ENCODE results near the gene BABAM1.
"Not testable (repeated sequence)": the region's sequence is repeated elsewhere in the genome, so short reads cannot be mapped to it uniquely, and the experiment has no call there.

BABAM1 gene

DNA sequence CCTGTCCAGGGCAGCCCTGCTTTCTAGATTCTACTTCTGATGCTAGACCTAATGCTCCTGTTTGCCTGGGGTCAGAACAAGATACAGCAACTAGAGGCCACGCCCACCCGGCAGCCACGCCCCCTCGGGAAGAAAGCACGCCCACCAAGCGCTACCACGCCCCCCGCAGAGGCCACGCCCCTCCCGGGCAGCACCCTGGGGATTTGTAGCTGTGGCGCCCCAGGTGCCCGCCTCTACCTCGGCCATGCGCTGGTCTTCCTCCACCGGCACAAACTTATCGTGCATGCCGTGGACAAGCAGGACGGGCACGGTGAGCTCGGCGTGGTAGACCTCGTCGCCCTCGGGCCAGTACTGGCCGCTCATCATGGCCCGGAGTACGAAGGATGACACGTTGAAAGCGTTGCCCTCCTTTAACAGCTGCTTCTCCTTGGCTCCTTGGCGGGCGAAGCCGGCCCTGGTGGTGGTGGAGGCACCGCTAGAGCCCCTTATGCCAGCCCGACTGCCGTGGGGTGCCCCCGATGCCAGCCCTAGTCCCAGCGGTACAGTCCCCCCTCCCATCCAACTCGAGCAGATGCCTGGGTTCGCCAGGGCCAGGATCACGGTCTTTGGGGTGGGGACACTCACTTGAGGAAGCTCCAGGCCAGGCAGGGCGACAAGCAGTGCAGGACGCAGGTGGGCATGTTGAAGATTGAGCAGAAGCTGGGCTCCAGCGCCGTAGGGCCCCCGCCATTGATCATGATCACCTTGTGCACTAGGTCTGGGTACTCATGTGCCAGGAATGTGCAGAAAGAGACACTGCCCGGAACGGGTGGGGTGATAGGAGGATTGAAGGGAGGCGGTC is 27.0 kb downstream of the BABAM1 start:
- peak overlapping the region; percentile 73 for H3K4me3 ChIP-seq (ENCODE audit: low read length)
- H3K9me3 ChIP-seq (ENCODE audit: insufficient read depth, low read depth, low read length): no peaks in the 10 kb centered on the region
- no peak overlapping the region for H3K9ac ChIP-seq (ENCODE audit: low read depth, low read length)
- peaks cover 5% of the 10 kb centered on the region; the same call in 1 of the 2 replicates for H3K4me1 ChIP-seq (ENCODE audit: insufficient read depth, low read length)
- WGBS: 84% methylated on average over 48 of the region's 48 CpGs
- no peaks in the 10 kb centered on the region for H3K27me3 ChIP-seq (ENCODE audit: insufficient read depth, low read length)
- no peak overlapping the region for H3K27ac ChIP-seq (ENCODE audit: low read depth, low read length)
- H3K36me3 ChIP-seq (ENCODE audit: insufficient read depth, low read length): peaks cover 21% of the 10 kb centered on the region

DNA sequence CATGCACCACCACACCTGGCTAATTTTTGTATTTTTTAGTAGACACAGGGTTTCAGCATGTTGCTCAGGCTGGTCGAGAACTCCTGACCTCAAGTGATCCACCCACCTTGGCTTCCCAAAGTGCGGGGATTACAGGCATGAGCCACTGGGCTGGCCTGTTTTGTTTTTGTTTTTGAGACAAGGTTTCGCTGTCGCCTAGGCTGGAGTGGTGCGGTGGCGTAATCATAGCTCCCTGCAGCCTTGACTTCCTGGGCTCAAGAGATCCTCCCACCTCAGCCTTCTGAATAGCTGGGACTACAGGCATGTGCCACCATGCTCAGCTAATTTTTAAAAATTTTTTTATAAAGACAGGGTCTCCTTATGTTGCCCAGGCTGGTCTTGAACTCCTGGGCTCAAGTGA is 28.3 kb downstream of the BABAM1 start:
- WGBS: over 99% methylated on average over 6 of the region's 6 CpGs
- H3K4me1 ChIP-seq (ENCODE audit: insufficient read depth, low read length); H3K9ac ChIP-seq (ENCODE audit: low read depth, low read length); H3K4me3 ChIP-seq (ENCODE audit: low read length); H3K27ac ChIP-seq (ENCODE audit: low read depth, low read length); H3K27me3 ChIP-seq (ENCODE audit: insufficient read depth, low read length); H3K9me3 ChIP-seq (ENCODE audit: insufficient read depth, low read depth, low read length): not testable (repeated sequence)
- H3K36me3 ChIP-seq (ENCODE audit: insufficient read depth, low read length): peaks cover 23% of the 10 kb centered on the region

DNA sequence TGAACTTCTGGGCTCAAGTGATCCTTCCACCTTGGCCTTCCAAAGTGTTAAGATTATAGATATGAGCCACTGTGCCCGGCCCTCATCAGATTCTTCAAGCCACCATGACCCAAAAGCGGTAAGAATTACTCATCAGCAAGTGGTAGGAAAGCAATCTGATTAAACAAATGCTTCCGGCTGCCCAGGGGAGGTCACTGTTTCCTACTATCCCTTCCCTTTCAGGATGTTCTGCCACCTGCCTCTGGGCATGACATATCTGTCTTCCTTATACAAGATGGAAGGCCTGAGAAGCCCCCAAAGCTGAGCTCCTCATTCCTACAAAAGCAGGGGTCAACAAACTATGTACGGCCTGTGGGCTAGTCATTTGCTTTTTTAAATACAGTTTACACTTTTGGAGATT is 29.0 kb downstream of the BABAM1 start:
- no peak overlapping the region for H3K27ac ChIP-seq (ENCODE audit: low read depth, low read length)
- no peak overlapping the region for H3K9ac ChIP-seq (ENCODE audit: low read depth, low read length)
- H3K4me1 ChIP-seq (ENCODE audit: insufficient read depth, low read length): peaks cover 5% of the 10 kb centered on the region; the same call in 1 of the 2 replicates
- H3K9me3 ChIP-seq (ENCODE audit: insufficient read depth, low read depth, low read length): no peaks in the 10 kb centered on the region
- WGBS: 90% methylated on average over 4 of the region's 4 CpGs
- H3K4me3 ChIP-seq (ENCODE audit: low read length): no peak overlapping the region
- peaks cover 24% of the 10 kb centered on the region for H3K36me3 ChIP-seq (ENCODE audit: insufficient read depth, low read length)
- H3K27me3 ChIP-seq (ENCODE audit: insufficient read depth, low read length): no peaks in the 10 kb centered on the region

DNA sequence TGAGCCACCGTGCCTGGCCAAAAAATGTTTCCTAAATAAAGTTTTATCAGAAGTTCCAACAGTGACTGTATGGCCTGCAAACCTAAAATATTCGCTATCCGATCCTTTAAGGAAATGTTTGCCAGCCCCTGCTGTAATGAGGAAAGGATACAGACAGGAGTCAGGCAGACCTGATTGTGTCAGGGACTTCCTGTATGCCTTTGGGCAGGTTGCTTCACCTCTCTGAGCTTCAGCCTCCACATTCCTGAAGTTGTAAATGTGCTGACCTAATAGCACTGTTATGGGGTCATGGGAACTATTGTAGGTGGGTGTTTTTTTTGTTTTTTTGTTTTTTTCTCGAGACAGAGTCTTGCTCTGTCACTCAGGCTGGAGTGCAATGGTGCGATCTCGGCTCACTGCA is 29.7 kb downstream of the BABAM1 start:
- WGBS: 93% methylated on average over 6 of the region's 6 CpGs
- Histone ChIP-seq H3K27ac (ENCODE audit: low read depth, low read length) (no peak overlapping the region), H3K4me3 (ENCODE audit: low read length) (no peak overlapping the region), H3K27me3 (ENCODE audit: insufficient read depth, low read length) (no peaks in the 10 kb centered on the region), H3K9me3 (ENCODE audit: insufficient read depth, low read depth, low read length) (no peaks in the 10 kb centered on the region), H3K9ac (ENCODE audit: low read depth, low read length) (no peak overlapping the region), H3K4me1 (ENCODE audit: insufficient read depth, low read length) (peaks cover 6% of the 10 kb centered on the region), H3K36me3 (ENCODE audit: insufficient read depth, low read length) (peaks cover 27% of the 10 kb centered on the region)

DNA sequence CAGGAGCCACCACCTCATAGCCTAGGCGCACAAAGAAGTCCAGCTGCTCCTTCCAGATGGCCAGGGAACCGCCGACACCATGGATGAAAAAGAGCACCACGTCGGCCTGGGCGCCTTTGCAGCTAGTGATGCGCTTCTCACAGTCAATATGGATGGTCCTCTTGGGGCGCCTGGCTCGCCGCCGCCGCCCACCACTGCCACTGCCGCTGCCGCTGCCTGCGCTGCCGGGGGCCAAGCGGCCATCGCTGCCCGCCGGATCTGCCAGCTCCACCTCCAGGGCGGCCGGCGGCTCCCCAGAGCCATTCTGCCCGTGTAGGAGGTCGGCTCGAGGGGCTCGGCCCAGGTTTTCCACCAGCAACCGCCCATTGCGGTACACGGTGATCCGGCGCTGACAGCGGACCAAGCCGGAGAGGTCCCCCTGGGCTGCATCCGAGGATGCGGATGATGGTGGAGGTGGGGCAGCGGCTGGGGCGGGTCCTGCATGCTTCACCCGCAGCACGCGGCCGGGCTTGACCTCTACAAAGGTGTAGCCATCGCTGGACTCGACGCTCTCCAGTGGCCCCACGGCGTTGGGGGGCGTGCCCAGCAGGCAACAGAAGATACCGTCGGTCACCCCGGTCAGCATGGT is 33.9 kb downstream of the BABAM1 start:
- WGBS: 95% methylated on average over 51 of the region's 51 CpGs
- peaks cover 22% of the 10 kb centered on the region for H3K36me3 ChIP-seq (ENCODE audit: insufficient read depth, low read length)

DNA sequence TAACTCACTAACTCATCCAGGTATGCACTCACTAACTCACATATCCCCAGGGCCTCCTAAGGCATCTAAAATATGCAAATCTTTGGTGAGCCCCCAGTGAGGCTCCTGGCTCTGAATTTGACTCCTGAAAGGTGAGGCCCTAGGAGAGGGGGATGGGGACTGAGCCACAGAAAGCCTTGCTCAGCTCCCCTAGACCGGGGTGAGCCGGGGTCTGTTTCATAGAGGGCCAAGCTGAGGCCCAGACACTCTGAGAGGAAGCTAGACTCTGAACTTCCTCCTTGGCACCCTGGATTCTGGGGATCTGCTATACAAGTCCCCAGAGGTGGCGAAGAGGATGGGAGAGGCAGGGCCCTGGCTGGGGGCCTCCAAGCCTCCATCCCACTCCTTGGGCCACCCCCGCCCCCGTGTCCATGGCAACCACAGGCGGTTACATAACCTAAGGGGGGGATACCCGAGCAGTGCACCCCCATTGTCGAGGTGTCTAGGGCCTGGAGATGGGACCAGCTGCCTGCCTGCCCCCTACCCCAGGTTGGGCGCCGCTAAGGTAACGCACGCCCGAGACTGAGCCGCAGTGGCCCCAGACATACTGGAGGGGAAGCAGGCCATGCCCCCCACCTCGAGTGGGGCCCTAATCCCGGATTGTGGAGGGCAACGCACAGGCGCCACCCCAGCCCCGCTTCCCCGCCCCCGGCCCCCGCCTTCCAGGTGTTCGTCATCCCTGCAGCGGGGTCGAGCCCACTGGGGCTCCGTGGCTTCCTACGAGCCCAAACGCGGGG is 35.3 kb downstream of the BABAM1 start:
- peaks cover 18% of the 10 kb centered on the region for H3K4me1 ChIP-seq (ENCODE audit: insufficient read depth, low read length)
- H3K27me3 ChIP-seq (ENCODE audit: insufficient read depth, low read length): no peaks in the 10 kb centered on the region
- WGBS: 15% methylated on average over 29 of the region's 29 CpGs
- H3K9ac ChIP-seq (ENCODE audit: low read depth, low read length): peak overlapping the region; percentile 59
- H3K36me3 ChIP-seq (ENCODE audit: insufficient read depth, low read length): peaks cover 14% of the 10 kb centered on the region
- H3K27ac ChIP-seq (ENCODE audit: low read depth, low read length): peak overlapping the region; percentile 42; the same call in 1 of the 2 replicates
- H3K4me3 ChIP-seq (ENCODE audit: low read length): peak overlapping the region; percentile 62
- no peaks in the 10 kb centered on the region for H3K9me3 ChIP-seq (ENCODE audit: insufficient read depth, low read depth, low read length)

More for the DNA sequence above, 33.9 kb downstream of the BABAM1 start:
- Histone ChIP-seq H3K4me3 (ENCODE audit: low read length) (no peak overlapping the region), H3K27me3 (ENCODE audit: insufficient read depth, low read length) (no peaks in the 10 kb centered on the region), H3K27ac (ENCODE audit: low read depth, low read length) (no peak overlapping the region), H3K9ac (ENCODE audit: low read depth, low read length) (no peak overlapping the region), H3K9me3 (ENCODE audit: insufficient read depth, low read depth, low read length) (no peaks in the 10 kb centered on the region), H3K4me1 (ENCODE audit: insufficient read depth, low read length) (peaks cover 18% of the 10 kb centered on the region)

DNA sequence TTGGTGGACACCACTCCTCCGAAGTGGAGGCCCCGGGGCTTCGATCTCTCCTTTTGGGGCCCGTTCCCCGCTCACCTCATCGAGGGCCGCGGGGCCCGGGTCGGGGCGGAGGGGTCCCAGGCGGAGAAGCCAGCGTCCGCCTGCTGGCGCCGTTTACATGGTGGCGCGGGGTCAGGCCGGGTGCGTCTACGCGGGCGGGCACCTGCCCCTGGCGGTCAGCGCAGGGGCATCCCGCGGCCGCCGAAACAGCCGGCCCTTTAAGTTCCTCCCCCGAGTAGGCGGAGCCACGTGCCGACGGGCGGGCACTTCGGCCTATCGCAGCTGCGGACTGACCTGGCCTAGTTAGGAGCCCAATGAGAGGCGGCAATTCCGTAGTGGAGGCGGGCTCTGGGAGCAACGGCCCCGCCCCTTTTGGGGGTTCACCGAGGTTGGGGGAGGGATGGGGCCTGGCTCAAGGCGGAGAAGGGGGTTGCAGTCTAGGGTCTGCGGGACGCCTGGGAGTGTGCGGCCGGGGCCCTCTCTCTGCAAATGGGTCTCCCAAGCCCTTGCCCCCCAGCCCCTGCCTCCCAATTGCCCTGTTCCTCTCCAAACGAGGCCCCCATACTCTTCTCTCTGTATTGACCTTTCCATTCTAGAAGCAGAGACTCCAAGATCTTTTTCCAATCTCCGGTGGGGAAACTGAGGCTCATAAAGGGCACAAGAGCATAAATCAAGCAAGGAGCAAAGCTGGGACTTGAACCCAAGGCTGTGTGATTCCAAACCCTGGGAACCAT is 36.1 kb downstream of the BABAM1 start, which contains the start of gene ABHD8:
Gene ABHD8, minus strand, starts transcription at position 259 of the 773 bp plus-strand sequence. CDS start 1,809 bp downstream, outside the sequence.
- Histone ChIP-seq H3K9me3 (ENCODE audit: insufficient read depth, low read depth, low read length) (no peaks in the 10 kb centered on the region), H3K4me1 (ENCODE audit: insufficient read depth, low read length) (peaks cover 18% of the 10 kb centered on the region), H3K27me3 (ENCODE audit: insufficient read depth, low read length) (no peaks in the 10 kb centered on the region), H3K9ac (ENCODE audit: low read depth, low read length) (peak within 1 kb of the TSS; percentile 59), H3K36me3 (ENCODE audit: insufficient read depth, low read length) (peaks cover 9% of the 10 kb centered on the region), H3K27ac (ENCODE audit: low read depth, low read length) (peak within 1 kb of the TSS; percentile 42; the same call in 1 of the 2 replicates), H3K4me3 (ENCODE audit: low read length) (peak within 1 kb of the TSS; percentile 62)
- 2% methylated on average over 52 of the region's 52 CpGs for WGBS

GRCh38 chr19:17303940-17304267 is 36.7 kb downstream of the BABAM1 start:
- WGBS: 78% methylated on average over 12 of the region's 12 CpGs
- Histone ChIP-seq H3K4me3 (ENCODE audit: low read length) (peak overlapping the region; percentile 29; the same call in 1 of the 2 replicates), H3K4me1 (ENCODE audit: insufficient read depth, low read length) (peaks cover 18% of the 10 kb centered on the region), H3K9me3 (ENCODE audit: insufficient read depth, low read depth, low read length) (no peaks in the 10 kb centered on the region), H3K36me3 (ENCODE audit: insufficient read depth, low read length) (0 out of 2 replicates have a peak, but pooled peaks cover 6% of the 10 kb centered on the region), H3K27ac (ENCODE audit: low read depth, low read length) (no peak overlapping the region), H3K27me3 (ENCODE audit: insufficient read depth, low read length) (no peaks in the 10 kb centered on the region), H3K9ac (ENCODE audit: low read depth, low read length) (no peak overlapping the region)

- Histone ChIP-seq H3K4me3 (ENCODE audit: low read length) (peak overlapping the region; percentile 73; the same call in 1 of the 2 replicates), H3K27ac (ENCODE audit: low read depth, low read length) (no peak overlapping the region)
These were observed 37.4 kb downstream of the BABAM1 start for GRCh38 chr19:17304386-17305215.

GRCh38 chr19:17305216-17305516 is 37.9 kb downstream of the BABAM1 start:
- Histone ChIP-seq H3K4me3 (ENCODE audit: low read length) (peak overlapping the region; percentile 73), H3K27me3 (ENCODE audit: insufficient read depth, low read length) (no peaks in the 10 kb centered on the region), H3K4me1 (ENCODE audit: insufficient read depth, low read length) (peaks cover 19% of the 10 kb centered on the region), H3K36me3 (ENCODE audit: insufficient read depth, low read length) (0 out of 2 replicates have a peak, but pooled peaks cover 6% of the 10 kb centered on the region), H3K9me3 (ENCODE audit: insufficient read depth, low read depth, low read length) (no peaks in the 10 kb centered on the region), H3K27ac (ENCODE audit: low read depth, low read length) (peak overlapping the region; percentile 38; the same call in 1 of the 2 replicates), H3K9ac (ENCODE audit: low read depth, low read length) (no peak overlapping the region)
- WGBS: 11% methylated on average over 7 of the region's 7 CpGs

More at GRCh38 chr19:17304386-17305215, 37.4 kb downstream of the BABAM1 start:
- Histone ChIP-seq H3K27me3 (ENCODE audit: insufficient read depth, low read length) (no peaks in the 10 kb centered on the region), H3K9ac (ENCODE audit: low read depth, low read length) (no peak overlapping the region), H3K36me3 (ENCODE audit: insufficient read depth, low read length) (0 out of 2 replicates have a peak, but pooled peaks cover 6% of the 10 kb centered on the region), H3K4me1 (ENCODE audit: insufficient read depth, low read length) (peaks cover 18% of the 10 kb centered on the region), H3K9me3 (ENCODE audit: insufficient read depth, low read depth, low read length) (no peaks in the 10 kb centered on the region)
- WGBS: 84% methylated on average over 12 of the region's 12 CpGs

Data from HUES64 (cell line).